DOHH2 (cell line): ENCODE measurements around the gene S100P.

Experiments used
- H3F3A ChIP-seq: fragments of 200-600 bp; sonication (generic), shearing (Covaris generic); 2 replicates; pipeline ENCODE4 v1.6.0; 2016; ENCODE audit warnings: antibody characterized with exemption, mild to moderate bottlenecking; ENCODE audit not compliant: control insufficient read depth, insufficient read depth
- H3K27ac ChIP-seq: fragments of 200-600 bp; sonication (generic); 2 replicates; pipeline ENCODE4 v1.5.1; 2014; ENCODE audit warnings: low read depth, mild to moderate bottlenecking, low read length, moderate library complexity
- H3K27me3 ChIP-seq: fragments of 200-600 bp; sonication (generic); 2 replicates; pipeline ENCODE4 v1.6.1; 2014; ENCODE audit warnings: mild to moderate bottlenecking, low read length, mixed read lengths; ENCODE audit not compliant: control insufficient read depth
- H3K36me3 ChIP-seq: fragments of 200-600 bp; sonication (generic); 2 replicates; pipeline ENCODE4 v1.6.1; 2014; ENCODE audit warnings: mild to moderate bottlenecking, low read length, moderate library complexity, mixed read lengths; ENCODE audit not compliant: control insufficient read depth
- H3K4me1 ChIP-seq: fragments of 200-600 bp; sonication (generic); 2 replicates; pipeline ENCODE4 v1.6.1; 2014; ENCODE audit warnings: mild to moderate bottlenecking, low read length, mixed read lengths; ENCODE audit not compliant: control insufficient read depth
- H3K4me2 ChIP-seq: fragments of 200-600 bp; sonication (generic); 2 replicates; pipeline ENCODE4 v1.6.0; 2014; ENCODE audit warnings: mild to moderate bottlenecking, low read length, moderate library complexity
- H3K4me3 ChIP-seq: fragments of 200-600 bp; sonication (generic); 2 replicates; pipeline ENCODE4 v1.5.1; 2014; ENCODE audit warnings: mild to moderate bottlenecking, low read length, mixed read lengths
- H3K79me2 ChIP-seq: fragments of 200-600 bp; sonication (generic); 2 replicates; pipeline ENCODE4 v1.6.1; 2014; ENCODE audit warnings: mild to moderate bottlenecking, low read length, mixed read lengths; ENCODE audit not compliant: control insufficient read depth
- H3K9me2 ChIP-seq: fragments of 200-600 bp; sonication (generic); replicated peaks from 2 replicates; pipeline ENCODE4 v1.6.1; 2014; ENCODE audit warnings: mild to moderate bottlenecking, low read length, mixed read lengths; ENCODE audit not compliant: control insufficient read depth
- H3K9me3 ChIP-seq: fragments of 200-600 bp; sonication (generic); 2 replicates; pipeline ENCODE4 v1.6.1; 2014; ENCODE audit warnings: antibody characterized with exemption, low read length, mixed read lengths; ENCODE audit not compliant: control insufficient read depth, insufficient read depth
- H4K20me1 ChIP-seq: fragments of 200-600 bp; sonication (generic); 2 replicates; pipeline ENCODE4 v1.6.0; 2014; ENCODE audit warnings: low read depth, mild to moderate bottlenecking, antibody characterized with exemption, low read length, moderate library complexity; ENCODE audit not compliant: control insufficient read depth, insufficient read depth
- EZH2phosphoT487 ChIP-seq: fragments of 200-600 bp; sonication (generic); IDR thresholded peaks from 2 replicates; pipeline ENCODE4 v1.6.1; 2017; ENCODE audit warnings: borderline replicate concordance, mild to moderate bottlenecking, antibody characterized with exemption, low read length, moderate library complexity, mixed read lengths
- TF ChIP-seq, protein P1 (sequence below): fragments of 200-600 bp; sonication (generic); IDR thresholded peaks from one replicate; pipeline ENCODE4 v1.5.1; 2014; ENCODE audit warnings: antibody characterized with exemption, mild to moderate bottlenecking, low read depth, low read length; ENCODE audit not compliant: poor library complexity, severe bottlenecking

S100P gene

DNA sequence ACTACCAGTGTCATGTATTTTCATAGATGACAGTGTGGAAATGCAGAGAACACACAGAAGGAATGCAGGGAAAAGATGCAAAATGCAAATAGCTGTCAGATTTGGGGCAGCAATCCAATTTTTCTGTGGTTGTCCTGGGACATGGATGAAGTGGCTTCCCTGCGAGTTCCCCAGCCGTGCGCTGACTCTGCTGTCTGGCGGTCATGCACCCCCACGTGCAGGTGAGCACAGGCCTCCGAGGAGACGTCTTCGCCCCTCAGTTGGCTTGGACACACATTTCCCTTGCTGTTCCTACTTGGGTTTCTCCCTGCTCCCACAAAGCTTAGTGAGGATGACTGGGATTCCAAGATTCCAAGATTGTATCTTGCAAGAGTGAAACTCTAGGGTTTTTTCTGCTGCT is 46.7 kb downstream of the S100P start:
- Histone ChIP-seq H3K4me3 (no peak overlapping the region), H3K79me2 (no peaks in the 10 kb centered on the region), H3K9me2 (no peaks in the 10 kb centered on the region), H3K27me3 (no peaks in the 10 kb centered on the region), H3K27ac (no peak overlapping the region), H3K36me3 (no peaks in the 10 kb centered on the region), H3K4me2 (no peak overlapping the region), H4K20me1 (no peaks in the 10 kb centered on the region), H3K4me1 (no peaks in the 10 kb centered on the region), H3K9me3 (no peaks in the 10 kb centered on the region), H3F3A (no peaks in the 10 kb centered on the region)
- TF ChIP-seq, protein P1, sequence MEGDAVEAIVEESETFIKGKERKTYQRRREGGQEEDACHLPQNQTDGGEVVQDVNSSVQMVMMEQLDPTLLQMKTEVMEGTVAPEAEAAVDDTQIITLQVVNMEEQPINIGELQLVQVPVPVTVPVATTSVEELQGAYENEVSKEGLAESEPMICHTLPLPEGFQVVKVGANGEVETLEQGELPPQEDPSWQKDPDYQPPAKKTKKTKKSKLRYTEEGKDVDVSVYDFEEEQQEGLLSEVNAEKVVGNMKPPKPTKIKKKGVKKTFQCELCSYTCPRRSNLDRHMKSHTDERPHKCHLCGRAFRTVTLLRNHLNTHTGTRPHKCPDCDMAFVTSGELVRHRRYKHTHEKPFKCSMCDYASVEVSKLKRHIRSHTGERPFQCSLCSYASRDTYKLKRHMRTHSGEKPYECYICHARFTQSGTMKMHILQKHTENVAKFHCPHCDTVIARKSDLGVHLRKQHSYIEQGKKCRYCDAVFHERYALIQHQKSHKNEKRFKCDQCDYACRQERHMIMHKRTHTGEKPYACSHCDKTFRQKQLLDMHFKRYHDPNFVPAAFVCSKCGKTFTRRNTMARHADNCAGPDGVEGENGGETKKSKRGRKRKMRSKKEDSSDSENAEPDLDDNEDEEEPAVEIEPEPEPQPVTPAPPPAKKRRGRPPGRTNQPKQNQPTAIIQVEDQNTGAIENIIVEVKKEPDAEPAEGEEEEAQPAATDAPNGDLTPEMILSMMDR: no peak
- no peak for TF ChIP-seq EZH2phosphoT487

DNA sequence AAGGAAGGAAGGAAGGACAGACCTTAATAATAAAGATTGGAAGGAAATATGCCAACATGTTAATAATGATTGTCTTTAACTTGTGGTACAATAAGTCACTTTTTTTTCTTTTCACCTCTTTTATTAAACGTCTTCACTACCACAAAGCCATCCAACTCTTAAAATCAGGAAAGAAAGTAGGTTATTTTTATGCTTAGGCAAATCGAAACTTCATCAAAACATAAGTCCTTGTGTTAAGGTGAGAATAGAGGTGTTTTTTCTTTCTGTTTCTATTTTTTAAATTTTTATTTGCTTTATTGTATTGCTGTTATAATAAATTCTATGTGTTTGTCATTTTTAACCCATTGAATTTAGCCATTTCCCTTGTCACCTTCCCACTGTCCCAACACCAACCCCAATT is 48.8 kb downstream of the S100P start:
- no peaks in the 10 kb centered on the region for H3K9me3 ChIP-seq
- TF ChIP-seq, protein P1: no peak
- TF ChIP-seq EZH2phosphoT487: no peak
- no peak overlapping the region for H3K27ac ChIP-seq

DNA sequence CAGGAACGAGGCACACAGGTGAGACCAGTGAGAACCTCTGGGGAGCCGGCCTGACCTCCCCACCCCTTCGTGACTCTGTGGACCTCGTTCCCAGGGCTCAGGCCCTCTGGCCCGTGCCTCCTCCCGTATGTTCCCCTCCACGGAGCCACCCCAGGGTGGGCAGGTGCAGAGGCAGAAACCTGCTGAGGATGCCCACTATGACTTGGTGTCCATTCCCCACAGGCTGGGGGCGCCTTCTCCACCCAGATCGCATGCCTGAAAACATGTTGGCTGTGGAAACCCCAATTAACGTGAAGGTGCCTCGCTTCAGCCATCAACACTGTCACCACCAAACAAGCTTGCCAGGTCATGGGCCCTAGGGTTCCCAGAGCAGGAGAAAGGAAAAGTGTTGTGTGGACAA is 49.3 kb downstream of the S100P start:
- H4K20me1 ChIP-seq: no peaks in the 10 kb centered on the region
- H3K4me1 ChIP-seq: no peaks in the 10 kb centered on the region
- H3K79me2 ChIP-seq: no peaks in the 10 kb centered on the region
- H3K9me3 ChIP-seq: no peaks in the 10 kb centered on the region
- H3K36me3 ChIP-seq: no peaks in the 10 kb centered on the region
- no peak overlapping the region for H3K4me2 ChIP-seq
- no peaks in the 10 kb centered on the region for H3K9me2 ChIP-seq
- H3K4me3 ChIP-seq: no peak overlapping the region
- no peaks in the 10 kb centered on the region for H3F3A ChIP-seq
- H3K27me3 ChIP-seq: no peaks in the 10 kb centered on the region
- H3K27ac ChIP-seq: no peak overlapping the region
- TF ChIP-seq EZH2phosphoT487: no peak
- TF ChIP-seq, protein P1: no peak

More for the DNA sequence above, 48.8 kb downstream of the S100P start:
- H3K79me2 ChIP-seq: no peaks in the 10 kb centered on the region
- H3K36me3 ChIP-seq: no peaks in the 10 kb centered on the region
- H3K4me1 ChIP-seq: no peaks in the 10 kb centered on the region
- no peaks in the 10 kb centered on the region for H3K9me2 ChIP-seq
- H3K27me3 ChIP-seq: no peaks in the 10 kb centered on the region
- no peak overlapping the region for H3K4me3 ChIP-seq
- no peaks in the 10 kb centered on the region for H3F3A ChIP-seq
- no peak overlapping the region for H3K4me2 ChIP-seq
- H4K20me1 ChIP-seq: no peaks in the 10 kb centered on the region
